Measurements from ENCODE around the gene FOXL2. TPM values are rescaled to one million over a fixed set of nuclear protein-coding genes. Genes with fewer than 3 reads are reported as not detected.
A peak's percentile ranks its signal among the peaks of the same experiment; 100 is the strongest.

FOXL2 gene
- total and polyA plus RNA-seq, 2 of the 13 experiments (the other 11 are each of a cell fraction or from before 2014, with no cell fraction given): not detected

DNA sequence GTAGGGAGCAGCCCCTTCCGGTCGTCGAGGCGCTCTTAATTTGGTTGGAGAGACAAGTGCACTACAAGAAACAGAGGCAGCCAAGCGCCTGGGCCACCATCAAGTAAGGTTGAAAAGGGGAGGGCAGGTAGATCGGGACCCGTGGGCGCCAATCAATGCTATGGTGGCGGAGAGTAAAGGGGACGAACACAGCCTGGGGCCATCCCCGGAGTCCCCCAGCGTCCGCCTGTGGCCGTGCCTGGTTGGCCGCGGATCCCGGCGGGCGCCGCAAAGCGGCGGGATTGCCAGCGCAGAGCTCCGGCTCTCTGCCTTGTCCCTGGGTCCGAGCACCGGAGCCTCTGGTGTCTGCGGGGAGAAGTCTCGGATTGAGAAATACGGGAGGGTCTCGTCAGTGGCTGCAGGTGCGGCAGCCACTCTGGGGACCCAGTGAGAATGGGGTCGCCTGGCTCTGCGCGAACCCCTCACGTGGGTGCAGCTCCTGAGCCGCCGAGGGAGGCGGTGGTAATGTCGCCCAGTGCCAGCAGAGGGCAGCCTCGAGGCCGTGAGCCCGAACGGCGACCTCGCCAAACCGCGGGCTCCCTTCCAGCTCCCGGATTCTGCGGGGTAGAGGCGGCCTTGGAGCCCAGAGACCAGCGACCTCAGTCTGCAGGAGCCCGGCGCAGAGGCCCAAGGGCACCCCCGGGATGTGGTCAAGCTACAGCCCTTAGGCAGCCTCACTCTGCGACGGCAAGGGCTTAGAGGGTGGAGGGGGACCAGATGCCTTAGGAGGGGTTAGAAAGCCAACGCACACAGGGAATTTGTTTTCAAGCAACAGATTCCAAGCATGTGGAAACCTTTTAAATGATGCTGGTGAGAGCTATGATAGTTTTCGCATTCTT lies 10.8 kb downstream of the FOXL2 start (continued):
- TF ChIP-seq, protein P1, sequence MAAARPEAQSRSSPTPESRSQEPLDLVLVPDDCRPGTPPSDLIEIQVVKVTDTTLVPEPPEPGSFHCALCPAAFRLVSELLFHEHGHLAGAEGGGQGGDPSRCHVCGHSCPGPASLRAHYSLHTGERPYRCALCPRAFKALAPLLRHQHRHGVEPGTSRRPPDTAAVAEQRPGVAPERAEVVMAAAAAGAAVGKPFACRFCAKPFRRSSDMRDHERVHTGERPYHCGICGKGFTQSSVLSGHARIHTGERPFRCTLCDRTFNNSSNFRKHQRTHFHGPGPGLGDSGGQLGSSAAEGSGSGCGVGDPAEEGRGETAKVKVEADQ (CRISPR knock-in tag; IDR thresholded peaks at IDR 0.05; ENCODE audit: borderline replicate concordance): 0 out of 2 replicates have a peak, but pooled peaks have one; percentile 60
- TF ChIP-seq YY1 (IDR thresholded peaks at IDR 0.05; ENCODE audit: insufficient read depth, insufficient replicate concordance, low read depth, low read length) (peak; percentile 9), ZNF264 (CRISPR knock-in tag; IDR thresholded peaks at IDR 0.05) (no peak)
- TF ChIP-seq, protein P2, sequence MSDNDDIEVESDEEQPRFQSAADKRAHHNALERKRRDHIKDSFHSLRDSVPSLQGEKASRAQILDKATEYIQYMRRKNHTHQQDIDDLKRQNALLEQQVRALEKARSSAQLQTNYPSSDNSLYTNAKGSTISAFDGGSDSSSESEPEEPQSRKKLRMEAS (IDR thresholded peaks at IDR 0.05): peak; percentile 41; the same call in 1 of the 2 replicates

DNA sequence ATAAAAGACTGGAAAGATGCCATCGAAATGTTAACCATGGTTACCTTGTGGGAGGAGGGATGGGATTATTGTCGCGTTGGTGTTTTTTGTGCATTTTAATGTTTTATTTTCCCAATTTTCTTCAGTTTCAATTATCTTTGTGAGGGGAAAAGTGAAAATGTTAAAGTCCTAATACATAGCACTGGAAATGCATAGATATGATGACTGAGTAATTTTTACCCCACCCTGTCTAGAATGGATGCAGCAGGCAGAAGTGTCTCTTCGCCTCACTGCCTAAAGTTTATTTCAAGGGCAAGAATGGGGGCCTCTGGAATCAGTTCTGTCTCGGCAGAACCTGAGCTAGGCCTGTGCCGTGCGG lies 11.5 kb downstream of the FOXL2 start:
- DNase-seq (ENCODE audit: low spot score) (no peak), FAIRE-seq (no peak), ATAC-seq (no peak)
- H3K36me3 ChIP-seq (replicated peaks in 1 of 2; ENCODE audit: control insufficient read depth in 1 of 2, insufficient read depth in 2 of 2, low read length in 2 of 2): no peaks in the 10 kb centered on the region
- H3K27ac ChIP-seq (ENCODE audit: extremely low read length, insufficient read depth, low read length): no peak overlapping the region
- no TSS peak for BruUV-seq (replicated peaks)
- ChIA-PET CTCF (ENCODE audit: low intra/inter-chr PET ratio, low total read pairs) (interaction anchor here (1.3 kb wide), 1 partner anchor 518 kb away, joined by 3 read pairs; no protein-coding TSS in a partner anchor), POLR2A (interaction anchor here (1.0 to 1.4 kb wide), 3 partner anchors 12 to 341 kb away, joined by 3 to 10 read pairs (median 7); partner anchors contain the start of gene CEP70)
- no peak overlapping the region for H2AFZ ChIP-seq (ENCODE audit: low read length)
- H3K4me3 ChIP-seq (replicated peaks in 1 of 3; ENCODE audit: insufficient read depth in 1 of 3, low read depth in 2 of 3, low read length in 3 of 3): peak overlapping the region; percentile 22 to 71 (median 43); a peak in 5 of 6 replicates
- no peaks in the 10 kb centered on the region for H4K20me1 ChIP-seq (ENCODE audit: insufficient read depth, low read length)
- H3K27me3 ChIP-seq (ENCODE audit: control insufficient read depth in 1 of 2, insufficient read depth in 2 of 2, low read length in 2 of 2): peaks cover 18 to 58% of the 10 kb centered on the region in 2 experiments; a peak in 4 of 5 replicates
- H3K9me3 ChIP-seq (ENCODE audit: low read length): no peaks in the 10 kb centered on the region
- in situ Hi-C loops (cut with HindIII; ENCODE audit: extremely low pct_ligation_motif_present, low pct_unique_long_range_greater_than_20kb) (loop anchor here (5.0 kb wide), 3 partner anchors 42 to 392 kb away; no protein-coding TSS in a partner anchor), intact Hi-C loops (cut with micrococcal nuclease; ENCODE audit: unreplicated experiment) (loop anchor here (5.0 kb wide), 1 partner anchor 1307 kb away; no protein-coding TSS in a partner anchor)
- H3K9ac ChIP-seq (ENCODE audit: insufficient read depth, low read depth, low read length): no peak overlapping the region; the same call in 1 of the 2 replicates
- peak overlapping the region; percentile 93 for H3K4me2 ChIP-seq (ENCODE audit: low read depth, low read length)
- H3K79me2 ChIP-seq (ENCODE audit: insufficient read depth, low read length): no peaks in the 10 kb centered on the region
- no peak for TF ChIP-seq PHF8 (CRISPR knock-in tag; IDR thresholded peaks at IDR 0.05)
- TF ChIP-seq MAFK (conservative IDR thresholded peaks at IDR 0.05 in 1 of 2, IDR thresholded peaks at IDR 0.05 in 1 of 2; ENCODE audit: low read length in 2 of 2): peak; percentile 26 to 53; a peak in 3 of 4 replicates
- TF ChIP-seq, protein P3, sequence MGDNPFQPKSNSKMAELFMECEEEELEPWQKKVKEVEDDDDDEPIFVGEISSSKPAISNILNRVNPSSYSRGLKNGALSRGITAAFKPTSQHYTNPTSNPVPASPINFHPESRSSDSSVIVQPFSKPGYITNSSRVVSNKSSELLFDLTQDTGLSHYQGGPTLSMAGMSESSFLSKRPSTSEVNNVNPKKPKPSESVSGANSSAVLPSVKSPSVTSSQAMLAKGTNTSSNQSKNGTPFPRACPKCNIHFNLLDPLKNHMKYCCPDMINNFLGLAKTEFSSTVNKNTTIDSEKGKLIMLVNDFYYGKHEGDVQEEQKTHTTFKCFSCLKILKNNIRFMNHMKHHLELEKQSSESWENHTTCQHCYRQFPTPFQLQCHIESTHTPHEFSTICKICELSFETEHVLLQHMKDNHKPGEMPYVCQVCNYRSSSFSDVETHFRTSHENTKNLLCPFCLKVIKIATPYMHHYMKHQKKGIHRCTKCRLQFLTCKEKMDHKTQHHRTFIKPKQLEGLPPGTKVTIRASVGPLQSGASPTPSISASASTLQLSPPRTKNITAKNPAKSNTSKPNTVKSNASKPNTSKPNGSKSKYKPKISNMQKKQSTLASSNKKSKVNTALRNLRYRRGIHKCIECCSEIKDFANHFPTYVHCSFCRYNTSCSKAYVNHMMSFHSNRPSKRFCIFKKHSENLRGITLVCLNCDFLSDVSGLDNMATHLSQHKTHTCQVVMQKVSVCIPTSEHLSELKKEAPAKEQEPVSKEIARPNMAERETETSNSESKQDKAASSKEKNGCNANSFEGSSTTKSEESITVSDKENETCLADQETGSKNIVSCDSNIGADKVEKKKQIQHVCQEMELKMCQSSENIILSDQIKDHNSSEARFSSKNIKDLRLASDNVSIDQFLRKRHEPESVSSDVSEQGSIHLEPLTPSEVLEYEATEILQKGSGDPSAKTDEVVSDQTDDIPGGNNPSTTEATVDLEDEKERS (CRISPR knock-in tag; IDR thresholded peaks at IDR 0.05): no peak
- peaks cover 37% of the 10 kb centered on the region for H3K4me1 ChIP-seq (ENCODE audit: insufficient read depth, low read length)
- 49% methylated on average over 7 of the region's 7 CpGs for WGBS (ENCODE audit: low lambda C conversion rate)
